GM18505 (cell line): Measurements from ENCODE around the gene CPNE7.

Experiments used
- ATAC-seq: cut with Tn5 transposase; IDR thresholded peaks from one replicate; pipeline ENCODE4 v1.9.1; 2021; ENCODE audit not compliant: unreplicated experiment
- POLR2A ChIP-seq: IDR thresholded peaks from 4 replicates; pipeline ENCODE4 v1.6.1; 2011; ENCODE audit warnings: borderline replicate concordance; ENCODE audit not compliant: insufficient read depth, insufficient read length; ENCODE audit errors: extremely low read depth

Gene CPNE7

DNA sequence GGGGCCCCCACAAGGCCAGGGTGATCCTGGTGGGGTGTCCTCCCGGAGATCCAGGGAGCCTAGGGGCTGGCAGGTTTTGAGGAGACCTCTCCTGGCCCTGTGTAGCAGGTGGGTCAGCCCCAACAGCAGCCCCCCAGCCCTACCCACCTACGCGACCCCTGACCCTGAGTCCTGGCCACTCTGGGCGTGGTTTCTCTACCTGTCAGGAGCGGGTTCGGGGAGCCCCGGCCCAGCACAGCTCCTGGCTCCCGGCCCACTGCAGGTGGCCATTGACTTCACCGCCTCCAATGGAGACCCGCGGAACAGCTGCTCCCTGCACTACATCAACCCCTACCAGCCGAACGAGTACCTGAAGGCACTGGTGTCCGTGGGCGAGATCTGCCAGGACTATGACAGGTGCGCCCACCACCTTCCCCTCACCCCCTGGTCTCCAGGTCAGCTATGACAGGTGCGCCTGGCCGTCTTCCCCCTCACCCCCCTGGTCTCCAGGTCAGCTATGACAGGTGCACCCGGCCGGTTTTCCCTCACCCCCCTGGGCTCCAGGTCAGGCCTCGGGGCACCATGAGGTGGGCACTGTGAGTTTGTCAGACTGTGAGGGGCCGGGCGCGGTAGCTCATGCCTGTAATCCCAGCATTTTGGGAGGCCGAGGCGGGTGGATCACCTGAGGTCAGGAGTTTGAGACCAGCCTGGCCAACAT lies 13.0 kb downstream of the CPNE7 start:
- TF ChIP-seq POLR2A, result no peak
- no peak for ATAC-seq

DNA sequence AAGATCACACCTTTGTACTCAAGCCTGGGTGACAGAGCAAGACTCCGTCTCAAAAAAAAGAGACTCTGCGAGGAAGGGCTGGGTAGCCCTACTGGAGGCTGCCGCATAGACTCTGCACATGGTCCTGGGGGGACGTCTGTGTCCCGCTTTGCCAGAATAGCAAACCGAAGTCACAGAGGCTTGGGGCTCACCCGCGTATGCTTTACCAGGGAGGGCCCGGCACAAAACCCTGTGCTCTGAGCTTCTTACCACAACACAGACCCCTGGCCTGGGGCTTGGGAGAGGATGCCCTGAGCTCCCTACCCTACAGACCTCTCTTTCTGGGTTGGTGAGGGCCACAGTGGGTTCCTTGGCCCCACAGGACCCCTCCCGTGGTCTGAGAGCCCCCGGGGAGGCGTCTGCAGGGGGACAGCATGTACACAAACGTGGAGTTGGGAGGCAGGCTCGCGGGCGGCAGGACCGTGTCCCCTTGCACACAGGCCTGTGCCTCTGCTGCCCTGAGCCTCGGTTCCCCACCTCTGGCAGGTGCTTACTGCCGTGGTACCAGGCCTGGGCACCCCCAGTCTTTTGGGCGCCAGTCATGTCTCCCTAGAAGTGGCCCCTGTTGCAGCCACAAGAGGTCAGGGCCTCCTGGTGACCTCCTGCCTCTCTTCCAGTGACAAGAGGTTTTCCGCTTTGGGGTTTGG lies 13.8 kb downstream of the CPNE7 start:
- ATAC-seq, result no peak
- TF ChIP-seq POLR2A, result no peak

DNA sequence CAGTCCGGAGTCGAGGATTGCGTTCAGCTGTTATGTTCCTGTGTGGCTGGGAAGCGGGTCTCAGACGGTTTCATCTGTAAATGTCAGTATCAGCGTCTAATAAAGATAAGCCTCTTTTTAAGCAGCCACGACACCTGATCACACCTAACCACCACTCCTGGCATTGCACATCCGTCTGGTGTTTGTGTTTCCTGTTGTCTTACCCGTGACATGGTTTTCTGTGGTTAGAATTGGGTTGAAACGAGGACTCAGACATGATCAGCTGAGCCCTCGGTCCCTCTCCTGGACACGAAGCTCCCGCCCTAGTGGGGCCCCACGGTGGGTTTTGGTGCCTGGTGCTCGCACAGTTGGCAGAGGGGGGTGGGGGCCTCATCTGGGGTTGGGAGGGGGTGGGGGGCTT lies 18.3 kb downstream of the CPNE7 start:
- TF ChIP-seq POLR2A, result no peak
- ATAC-seq, result no peak

DNA sequence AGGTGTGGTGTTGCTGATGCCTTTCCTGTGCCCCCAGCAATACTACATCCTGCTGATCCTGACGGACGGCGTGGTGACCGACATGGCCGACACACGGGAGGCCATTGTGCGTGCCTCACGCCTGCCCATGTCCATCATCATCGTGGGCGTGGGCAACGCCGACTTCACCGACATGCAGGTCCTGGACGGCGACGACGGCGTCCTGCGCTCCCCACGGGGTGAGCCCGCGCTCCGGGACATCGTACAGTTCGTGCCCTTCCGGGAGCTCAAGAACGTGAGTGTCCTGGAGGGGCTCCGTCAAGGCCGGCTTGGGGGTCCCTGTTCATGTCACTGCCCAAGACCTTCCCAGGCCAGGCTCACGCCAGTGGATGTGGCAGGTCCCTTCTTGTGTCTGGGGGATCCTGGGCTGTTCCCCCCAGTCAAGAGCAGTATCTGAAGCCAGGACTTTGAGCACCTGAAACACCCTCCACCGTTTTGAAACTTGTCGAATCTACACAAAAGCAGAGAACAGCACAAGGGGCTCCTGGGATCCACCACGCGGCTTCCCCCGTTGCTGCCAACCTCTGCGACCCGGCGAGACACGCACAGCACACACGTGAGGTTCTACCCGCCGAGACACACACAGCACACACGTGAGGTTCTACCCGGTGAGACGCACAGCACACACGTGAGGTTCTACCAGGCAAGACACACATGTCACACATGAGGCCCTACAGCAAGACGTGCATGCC lies 19.9 kb downstream of the CPNE7 start:
- no peak for TF ChIP-seq POLR2A
- ATAC-seq, result no peak

DNA sequence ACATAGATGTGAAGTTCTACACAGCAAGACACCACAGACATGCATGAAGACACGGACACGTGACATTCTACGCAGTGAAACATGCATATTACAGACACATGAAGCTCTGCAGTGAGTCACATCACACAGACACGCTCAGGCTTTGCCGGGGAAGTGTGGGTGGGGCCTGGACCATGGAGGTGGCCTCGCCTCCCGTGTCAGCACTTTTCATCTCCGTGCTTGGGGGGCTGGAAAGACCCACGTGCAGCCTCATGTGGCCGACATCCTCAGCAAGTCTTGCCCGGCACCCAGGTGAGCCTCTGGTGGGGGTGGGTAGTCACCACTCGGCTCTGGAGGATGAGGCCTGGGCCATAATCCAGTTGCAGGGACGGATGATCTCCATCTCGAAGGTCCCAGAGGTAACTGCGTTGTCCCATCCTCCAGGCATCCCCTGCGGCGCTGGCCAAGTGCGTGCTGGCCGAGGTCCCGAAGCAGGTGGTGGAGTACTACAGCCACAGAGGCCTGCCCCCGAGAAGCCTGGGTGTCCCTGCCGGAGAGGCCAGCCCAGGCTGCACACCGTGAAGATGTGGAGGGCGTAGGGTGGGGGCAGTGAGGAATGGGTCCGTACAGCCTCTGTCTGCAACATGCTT lies 20.6 kb downstream of the CPNE7 start:
- ATAC-seq, result no peak
- TF ChIP-seq POLR2A, result no peak

DNA sequence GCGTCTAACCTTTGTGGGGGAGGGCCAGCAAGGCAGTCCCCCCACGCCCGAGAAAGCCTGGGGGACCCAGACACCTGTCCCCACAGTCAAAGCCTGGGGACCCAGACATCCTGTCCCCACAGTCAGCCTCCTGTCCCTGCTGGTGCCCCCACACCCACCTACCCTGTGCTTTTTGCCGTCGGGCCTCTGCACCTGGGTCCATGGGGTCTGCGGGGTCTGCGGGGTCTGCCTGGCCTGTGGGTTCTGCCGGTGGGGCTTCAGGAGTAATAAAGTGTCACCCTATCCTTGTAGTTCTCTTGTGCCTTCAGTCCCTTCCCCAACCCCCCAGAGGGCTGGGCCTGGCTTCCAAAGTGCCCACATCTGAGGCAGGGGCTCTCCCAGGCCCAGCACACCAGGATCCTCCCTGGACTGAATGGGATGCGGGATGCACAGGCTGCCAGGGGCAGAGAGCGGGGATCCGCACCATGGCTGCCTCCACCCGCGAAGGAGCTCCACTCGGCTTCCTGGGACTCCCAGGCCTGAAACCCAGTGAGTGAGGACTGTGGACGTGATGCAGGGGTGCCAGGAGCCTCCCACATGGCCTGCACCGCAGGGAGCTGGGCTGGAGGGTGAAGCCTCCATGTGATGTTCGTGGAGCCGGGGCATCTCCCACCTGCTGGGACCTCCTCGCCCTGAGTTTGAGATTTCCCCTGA lies 21.5 kb downstream of the CPNE7 start:
- TF ChIP-seq POLR2A, result no peak
- ATAC-seq, result no peak

DNA sequence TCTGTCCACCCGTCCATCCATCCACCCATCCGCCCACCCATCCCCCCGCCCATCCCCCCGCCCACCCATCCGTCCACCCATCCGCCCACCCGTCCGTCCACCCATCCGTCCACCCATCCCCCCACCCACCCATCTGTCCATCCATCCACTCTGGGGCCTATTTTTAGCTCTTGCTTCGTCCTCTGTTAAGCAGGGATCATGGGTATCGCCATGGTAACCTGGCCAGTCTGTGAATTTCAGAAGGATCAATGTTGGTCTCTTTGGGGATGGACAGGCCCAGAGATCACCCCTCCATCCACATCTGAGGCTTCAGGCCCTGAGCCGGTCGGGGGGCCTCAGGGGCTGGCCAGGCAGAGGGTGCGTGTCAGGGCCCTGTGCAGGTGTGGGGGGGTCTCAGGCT lies 22.6 kb downstream of the CPNE7 start:
- no peak for ATAC-seq
- TF ChIP-seq POLR2A, result no peak

DNA sequence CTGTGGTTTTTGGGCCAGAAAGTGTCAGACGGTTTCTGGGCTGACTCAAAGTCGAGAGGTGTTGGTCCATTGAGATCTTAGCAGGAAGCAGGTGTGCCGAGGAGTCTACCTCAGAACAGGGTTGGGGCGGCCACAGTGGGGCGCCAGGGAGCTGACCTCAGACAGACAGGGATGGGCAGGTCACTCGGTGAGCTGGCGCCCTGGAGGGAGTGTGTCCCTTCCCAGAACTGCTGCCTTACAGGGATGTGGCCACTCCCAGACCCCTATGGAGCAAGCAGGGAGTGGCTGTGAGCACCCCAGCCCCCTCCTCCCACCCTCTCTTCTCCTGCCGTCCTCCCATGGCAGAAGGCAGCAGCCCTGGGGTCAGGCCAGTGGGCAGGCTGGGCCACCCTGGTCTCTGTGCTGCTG lies 23.9 kb downstream of the CPNE7 start:
- TF ChIP-seq POLR2A, result no peak
- no peak for ATAC-seq

DNA sequence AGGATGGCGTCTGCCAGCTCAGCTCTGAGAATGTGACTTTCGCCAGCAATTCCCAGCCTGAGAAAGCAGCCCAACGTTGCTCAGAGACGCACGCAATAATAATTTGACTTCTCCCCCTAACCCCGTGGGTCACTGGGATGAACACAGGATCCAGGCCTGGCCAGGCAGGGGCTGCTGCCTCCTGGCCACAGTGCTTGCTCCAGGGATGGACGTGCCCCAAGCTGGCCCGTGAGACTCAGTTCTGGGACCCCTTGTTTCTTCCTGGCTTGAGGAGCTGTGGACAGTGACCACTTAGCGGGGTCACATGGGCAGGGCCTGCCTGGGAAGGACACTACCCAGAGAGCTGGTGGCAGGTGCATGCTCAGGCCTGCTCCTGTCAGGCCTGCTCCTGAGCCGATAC lies 24.3 kb downstream of the CPNE7 start:
- no peak for ATAC-seq
- no peak for TF ChIP-seq POLR2A

DNA sequence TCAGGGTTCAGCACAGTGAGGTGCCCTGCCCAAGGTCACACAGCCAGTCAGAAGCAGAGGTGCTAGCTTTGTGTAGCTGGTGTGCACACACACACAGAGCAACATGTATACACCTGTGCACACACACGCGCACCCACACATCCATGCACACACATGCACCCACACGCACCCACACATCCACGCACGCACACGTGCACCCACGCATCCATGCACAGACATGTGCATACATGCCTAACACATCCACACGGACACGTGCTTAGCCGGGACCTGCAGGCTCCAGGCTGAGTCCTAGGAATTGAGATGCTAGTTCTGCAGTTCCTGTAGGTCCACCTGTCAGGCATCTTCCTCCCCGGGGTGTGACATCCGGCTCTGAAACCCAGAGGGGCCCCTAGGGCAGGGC lies 24.9 kb downstream of the CPNE7 start:
- TF ChIP-seq POLR2A, result no peak
- no peak for ATAC-seq

DNA sequence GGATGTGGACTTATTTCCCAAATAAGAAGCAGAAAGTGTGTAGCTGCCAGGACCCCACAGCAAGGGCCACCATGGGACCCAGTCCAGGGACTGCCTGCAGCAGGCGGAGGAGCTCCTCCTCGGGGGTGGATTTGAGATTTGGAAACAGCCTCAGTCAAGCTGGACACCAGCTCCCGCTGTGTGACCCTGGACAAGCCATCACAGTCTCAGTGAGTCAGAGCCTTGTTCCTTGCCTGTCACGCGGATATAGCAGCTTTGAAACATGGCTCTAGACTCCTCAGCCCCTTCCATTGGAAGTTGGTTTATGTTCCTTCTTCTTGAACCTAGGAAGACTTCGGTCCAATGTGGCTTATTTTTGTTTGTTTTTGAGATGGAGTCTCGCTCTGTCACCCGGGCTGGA lies 25.4 kb downstream of the CPNE7 start:
- ATAC-seq, result no peak
- TF ChIP-seq POLR2A, result no peak

DNA sequence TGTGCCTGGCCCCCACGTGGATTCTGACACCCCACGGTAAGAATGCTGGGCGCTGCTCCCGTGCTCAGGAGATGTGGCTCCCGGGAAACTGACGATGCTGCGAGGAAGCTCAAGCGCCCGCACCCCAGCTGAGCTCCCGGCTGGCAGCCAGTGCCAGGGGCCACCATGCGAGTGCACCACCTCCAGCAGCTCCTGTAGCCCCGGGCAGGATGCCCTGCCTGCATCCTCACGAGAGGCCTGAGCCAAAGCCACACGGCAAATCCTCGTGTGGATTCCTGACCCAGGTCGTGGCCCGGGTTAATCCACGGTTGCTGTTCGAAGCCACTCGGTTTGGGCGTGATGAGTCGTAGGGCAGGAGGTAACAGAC lies 26.3 kb downstream of the CPNE7 start:
- no peak for TF ChIP-seq POLR2A
- no peak for ATAC-seq
